GM20000 (cell line): ENCODE results near the gene KARS1.
"Not testable (repeated sequence)": the region's sequence is repeated elsewhere in the genome, so short reads cannot be mapped to it uniquely, and the experiment has no call there.

ENCODE experiments used
- DNase-seq: peaks from one replicate; pipeline ENCODE4 v3.0.0; 2012; ENCODE audit warnings: low spot score
- CTCF ChIP-seq: IDR thresholded peaks from 2 replicates; pipeline ENCODE4 v1.5.1; 2012; ENCODE audit warnings: mild to moderate bottlenecking, control low read depth; ENCODE audit errors: extremely low read depth, missing control alignments

KARS1 gene

DNA sequence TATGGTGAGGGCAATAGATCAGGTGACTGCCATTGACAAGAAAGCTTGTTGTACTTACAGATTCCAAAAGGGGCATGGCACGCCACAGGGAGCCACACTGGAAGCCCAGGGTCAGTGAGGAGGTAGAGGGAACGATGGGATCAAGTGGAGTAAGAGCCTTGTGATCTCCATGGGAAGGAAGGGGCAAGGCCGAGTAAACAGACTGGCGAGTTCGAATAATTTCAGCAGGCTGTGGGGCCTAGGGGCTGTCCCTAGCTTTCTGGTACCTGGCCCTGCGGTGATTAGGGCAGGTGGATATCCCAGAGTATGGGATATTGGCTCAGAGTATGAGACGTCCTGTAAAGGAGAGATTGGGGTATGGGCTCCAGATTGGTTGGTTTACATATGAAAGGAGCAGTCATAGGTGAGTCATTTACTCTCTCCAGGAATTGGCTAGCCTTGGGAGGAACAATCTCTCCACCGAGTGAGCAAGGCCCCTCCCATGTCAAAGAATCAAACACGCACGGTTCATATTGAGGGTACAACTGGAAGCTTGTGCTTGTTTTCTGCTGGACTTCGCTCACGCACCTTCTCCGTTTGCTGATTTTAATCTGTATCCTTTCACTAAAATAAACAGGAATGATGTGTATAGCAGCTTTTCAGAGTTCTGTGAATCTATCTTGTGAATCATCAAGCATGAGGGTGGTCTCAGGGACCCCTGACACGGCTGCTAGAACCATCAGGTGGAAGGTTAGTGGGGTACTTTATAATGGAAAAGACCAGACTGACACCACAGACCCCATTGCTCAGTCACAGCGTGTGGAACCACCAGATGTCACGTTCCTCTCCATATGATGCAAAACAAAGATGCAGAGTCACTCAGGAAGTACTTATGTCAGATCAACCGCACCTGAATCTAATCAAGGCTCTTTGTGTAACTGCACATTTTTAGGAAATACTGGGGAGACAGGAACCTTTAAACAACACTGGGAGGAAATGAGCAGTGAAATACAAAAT, 53.3 kb downstream of the KARS1 start:
- no peak for DNase-seq
- no peak for TF ChIP-seq CTCF

DNA sequence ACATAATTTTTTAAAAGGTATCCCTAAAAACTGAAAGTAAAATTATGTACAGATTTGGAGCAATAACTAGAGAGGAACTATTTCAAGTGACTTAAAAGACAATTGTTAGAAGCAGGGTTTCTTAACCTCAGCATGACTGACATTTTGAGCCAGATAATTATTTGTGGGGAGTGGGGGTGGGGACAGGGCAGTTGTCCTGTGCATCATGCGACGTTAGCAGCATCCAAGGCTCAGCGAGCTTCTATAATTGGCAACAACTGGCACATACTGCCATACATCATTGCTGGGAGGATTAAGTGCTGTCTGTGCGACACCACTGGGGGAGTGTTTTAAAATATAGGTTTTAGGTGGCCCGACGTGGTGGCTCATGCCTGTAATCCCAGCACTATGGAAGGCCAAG, 54.2 kb downstream of the KARS1 start:
- DNase-seq = no peak
- no peak for TF ChIP-seq CTCF

DNA sequence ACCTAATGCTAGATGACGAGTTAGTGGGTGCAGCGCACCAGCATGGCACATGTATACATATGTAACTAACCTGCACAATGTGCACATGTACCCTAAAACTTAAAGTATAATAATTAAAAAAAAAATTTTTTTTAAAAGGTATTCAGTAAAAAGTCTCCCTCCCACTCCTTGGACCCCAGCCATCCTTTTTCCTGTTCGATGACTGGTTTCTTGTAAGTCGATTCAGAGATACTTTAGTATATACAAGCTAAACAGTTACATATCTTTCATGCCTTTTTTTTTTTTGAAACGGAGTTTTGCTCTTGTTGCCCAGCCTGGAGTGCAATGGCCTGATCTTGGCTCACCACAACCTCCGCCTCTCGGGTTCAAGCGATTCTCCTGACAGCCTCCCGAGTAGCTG, 55.5 kb downstream of the KARS1 start:
- not testable (repeated sequence) for DNase-seq

DNA sequence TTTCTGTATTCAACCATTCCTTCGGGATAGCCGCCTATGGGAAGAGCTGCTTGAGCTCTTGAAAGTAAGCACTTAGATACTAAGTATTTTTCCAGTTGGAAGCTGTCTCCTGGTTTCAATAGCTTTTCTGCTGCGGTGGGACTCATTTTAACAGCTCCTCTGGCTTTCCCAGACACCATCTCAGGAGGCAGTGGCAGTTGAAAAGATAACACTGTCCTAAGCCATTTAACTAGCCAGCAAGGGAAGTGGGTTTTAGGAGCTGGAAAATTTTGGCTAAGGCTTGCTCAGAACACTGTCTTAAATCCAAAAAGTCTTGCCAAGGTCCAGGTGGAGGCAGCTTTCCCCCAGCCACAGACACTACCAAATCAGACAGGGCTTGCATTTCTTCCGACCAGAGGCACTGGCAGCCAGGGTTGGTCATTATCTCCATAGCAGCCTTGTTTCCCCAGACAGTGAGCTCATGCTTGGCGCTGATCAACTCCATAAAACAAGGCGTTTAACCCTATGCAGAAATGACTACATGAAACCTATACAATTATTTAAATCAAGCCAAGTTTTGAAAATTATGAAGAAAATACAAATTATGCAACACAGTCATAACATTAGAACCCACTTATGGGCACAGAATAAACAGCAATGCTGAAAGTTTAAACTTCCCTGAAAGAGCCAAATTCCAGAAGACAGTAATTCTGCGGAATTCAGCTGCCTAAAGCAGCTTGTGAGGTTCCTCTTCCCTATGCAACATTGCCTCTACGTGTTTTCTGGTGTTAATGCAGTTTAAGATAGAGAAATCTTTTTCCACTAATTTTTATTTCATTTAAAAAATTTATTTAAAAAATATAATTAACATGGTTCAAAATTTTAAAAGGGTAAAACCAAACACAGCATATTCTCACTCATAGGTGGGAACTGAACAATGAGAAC, 56.3 kb downstream of the KARS1 start:
- DNase-seq = no peak
- no peak for TF ChIP-seq CTCF

- TF ChIP-seq CTCF = no peak
- DNase-seq = no peak
Observed at GRCh38 chr16:75589306-75589705, 58.2 kb downstream of the KARS1 start.

DNA sequence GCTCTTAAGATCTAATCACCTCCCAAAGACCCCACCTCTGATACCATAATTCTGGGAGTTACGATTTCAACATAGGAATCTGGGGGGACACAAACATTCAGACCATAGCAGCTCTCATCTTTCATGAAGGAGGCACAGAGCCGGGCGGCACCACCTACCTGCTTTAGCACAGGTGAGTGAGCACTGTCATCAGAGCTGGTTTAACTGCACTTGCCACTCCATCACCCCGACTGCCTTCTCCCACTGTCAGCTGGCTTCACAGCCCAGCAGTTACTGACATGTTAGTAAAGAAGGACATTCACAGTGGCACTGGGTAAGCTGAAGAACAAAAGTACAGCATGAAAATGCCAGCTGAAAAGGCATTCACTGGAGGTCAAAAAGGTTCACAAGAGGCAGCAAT, 58.7 kb downstream of the KARS1 start:
- no peak for DNase-seq
- no peak for TF ChIP-seq CTCF

- DNase-seq = no peak
- TF ChIP-seq CTCF = no peak
Observed at GRCh38 chr16:75584108-75584507, 63.4 kb downstream of the KARS1 start.
